CD4-positive, alpha-beta T cell treated with Interferon alpha-2 for 1 hour (primary cell): ENCODE measurements around the gene MICOS13.
A peak's percentile ranks its signal among the peaks of the same experiment; 100 is the strongest.
"Not testable (repeated sequence)": the region's sequence is repeated elsewhere in the genome, so short reads cannot be mapped to it uniquely, and the experiment has no call there.

Experiments used
- DNase-seq, 2 donors: peaks; one replicate each; pipeline ENCODE4 v3.0.0-alpha.2; 2020 to 2022

The MICOS13 gene

DNA sequence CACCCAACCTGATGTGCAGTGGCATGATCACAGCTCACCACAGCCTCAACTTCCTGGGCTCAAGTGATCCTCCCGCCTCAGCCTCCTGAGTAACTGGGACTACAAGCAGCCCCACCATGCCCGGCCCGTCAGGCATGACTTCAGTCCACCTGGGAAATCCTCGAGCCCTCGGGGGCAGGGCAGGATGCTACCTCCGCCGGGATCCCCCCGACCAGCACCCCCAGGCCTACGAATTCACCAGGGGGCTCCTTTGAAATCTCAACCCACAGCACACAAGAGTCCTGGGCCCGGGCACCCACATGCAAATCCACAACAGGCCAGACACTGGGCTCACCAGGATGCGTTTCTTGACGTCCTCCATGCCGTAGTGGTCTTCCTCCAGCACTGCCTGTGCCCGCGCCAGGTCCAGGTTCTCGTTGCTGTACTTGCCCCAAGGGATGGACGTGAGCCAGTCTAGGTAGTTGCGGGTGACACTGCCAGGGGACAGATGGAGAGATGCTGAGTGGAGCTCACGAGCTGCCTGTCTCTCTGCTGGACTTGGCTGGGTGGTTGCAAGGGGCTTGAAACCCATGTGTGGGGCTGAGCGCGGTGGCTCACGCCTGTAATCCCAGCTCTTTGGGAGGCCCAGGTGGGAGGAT, 20.3 kb upstream of the MICOS13 start:
- no peak for DNase-seq

DNA sequence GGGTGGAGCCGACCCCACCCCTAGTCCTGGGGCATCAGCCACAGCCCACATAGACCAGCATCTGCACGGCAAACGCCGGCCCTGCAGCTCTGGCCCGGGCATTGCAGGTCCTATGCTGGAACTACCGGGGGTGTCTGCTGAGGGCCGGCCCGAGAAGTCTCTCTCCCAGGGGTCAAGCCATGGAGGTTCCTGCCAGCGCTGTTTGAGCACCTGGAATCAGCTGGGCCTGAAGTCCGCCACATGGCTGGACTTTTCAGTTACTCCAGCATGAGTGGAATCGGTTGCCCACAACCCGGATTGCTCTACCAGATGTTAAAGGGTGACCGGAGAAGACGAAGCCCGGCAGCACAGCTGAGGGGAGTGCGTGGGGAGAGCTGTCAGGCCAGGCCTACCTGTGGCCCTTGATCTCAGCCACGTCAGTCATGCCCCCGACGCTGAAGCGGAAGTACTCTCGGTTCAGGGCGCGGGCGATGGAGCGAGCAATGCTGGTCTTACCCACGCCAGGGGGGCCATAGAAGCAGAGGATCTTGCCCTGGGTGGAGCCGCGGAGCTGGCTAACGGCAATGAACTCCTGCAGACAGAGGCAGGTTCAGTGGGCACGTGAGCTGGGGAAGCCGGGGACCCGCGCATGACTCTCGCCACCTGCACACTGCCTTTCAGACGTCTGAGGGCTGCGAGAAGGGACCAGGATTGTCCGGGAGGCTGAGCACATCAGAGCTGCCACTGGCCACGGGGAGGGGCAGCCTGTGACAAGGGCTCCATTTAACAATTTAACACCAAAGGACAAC, 18.5 kb upstream of the MICOS13 start:
- no peak for DNase-seq

DNA sequence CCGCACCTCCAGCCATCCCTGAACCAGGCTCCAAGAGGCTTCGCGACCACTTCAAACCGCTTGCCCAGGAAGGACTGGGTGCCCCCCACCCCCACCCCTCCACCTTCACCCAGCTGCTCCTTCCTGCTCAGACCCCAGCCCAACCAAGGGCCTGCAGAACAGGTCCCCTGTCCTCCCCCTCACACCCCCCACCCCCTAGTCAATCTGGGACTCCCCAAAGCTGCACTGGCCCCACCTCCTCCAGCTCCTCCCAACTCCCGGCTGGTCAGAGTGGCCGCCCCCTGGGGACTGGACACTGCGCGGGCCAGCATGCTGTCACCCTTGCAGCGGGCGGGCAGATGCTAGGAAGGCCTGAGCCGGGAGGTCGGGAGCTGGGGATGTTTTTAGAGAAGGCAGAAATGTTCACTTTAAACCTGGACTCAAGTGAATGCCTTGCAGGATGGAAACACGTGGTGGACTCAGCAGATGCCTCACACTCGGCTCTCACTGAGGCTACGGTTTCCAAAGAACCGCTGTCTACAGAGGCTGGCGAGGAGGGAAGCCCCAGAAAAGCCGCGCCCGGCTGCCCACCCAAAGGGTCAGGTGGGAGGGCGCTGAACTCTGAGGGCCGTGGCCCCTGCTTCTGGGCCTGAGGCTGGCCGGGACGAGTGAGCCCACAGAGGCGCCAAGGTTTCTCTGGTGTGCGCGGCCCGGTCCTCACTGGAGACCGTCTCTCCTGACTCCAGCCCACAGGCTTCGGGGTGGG, 17.7 kb upstream of the MICOS13 start:
- no peak for DNase-seq

DNA sequence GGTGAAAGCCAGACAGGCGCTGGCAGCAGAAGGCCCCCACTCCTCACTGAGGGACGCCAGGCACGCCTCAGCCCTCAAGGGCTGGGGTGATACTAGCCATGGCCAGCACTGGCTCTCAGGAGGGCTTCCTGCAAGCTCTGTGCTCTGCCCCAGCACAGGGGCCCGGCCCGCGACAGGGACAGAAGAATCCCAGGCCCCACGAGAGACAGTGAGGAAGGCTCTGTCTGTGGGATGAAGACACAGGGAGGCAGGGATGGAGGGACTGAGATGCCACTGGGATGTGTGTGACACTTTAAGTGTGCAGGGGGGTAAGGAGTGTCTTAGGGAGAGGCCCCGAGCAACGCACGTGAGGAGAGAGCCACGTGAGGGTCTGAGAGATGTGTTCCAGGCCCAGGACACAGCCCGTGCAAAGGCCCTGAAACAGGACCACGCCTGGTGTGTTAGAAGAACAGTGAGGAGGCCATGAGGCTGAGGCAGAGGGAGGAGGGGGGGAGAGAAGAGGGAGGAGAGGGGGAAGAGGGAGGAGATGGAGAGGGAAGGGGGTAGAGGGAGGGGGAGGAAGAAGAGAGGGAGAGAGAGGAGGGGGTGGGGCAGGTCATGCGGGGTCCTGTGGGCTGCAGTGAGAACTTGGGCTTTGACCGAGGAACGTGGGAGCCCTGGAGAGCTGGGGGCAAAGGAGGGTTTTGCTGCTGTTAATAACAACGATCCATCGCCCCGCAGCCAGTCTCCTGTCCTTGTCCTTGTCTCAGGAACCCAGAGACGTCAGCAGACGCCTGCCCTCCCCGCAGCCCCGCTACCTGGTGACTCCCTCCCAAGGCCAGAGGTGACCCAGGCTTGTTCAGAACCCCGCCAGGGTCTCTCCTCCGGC, 16.9 kb upstream of the MICOS13 start:
- no peak for DNase-seq

DNA sequence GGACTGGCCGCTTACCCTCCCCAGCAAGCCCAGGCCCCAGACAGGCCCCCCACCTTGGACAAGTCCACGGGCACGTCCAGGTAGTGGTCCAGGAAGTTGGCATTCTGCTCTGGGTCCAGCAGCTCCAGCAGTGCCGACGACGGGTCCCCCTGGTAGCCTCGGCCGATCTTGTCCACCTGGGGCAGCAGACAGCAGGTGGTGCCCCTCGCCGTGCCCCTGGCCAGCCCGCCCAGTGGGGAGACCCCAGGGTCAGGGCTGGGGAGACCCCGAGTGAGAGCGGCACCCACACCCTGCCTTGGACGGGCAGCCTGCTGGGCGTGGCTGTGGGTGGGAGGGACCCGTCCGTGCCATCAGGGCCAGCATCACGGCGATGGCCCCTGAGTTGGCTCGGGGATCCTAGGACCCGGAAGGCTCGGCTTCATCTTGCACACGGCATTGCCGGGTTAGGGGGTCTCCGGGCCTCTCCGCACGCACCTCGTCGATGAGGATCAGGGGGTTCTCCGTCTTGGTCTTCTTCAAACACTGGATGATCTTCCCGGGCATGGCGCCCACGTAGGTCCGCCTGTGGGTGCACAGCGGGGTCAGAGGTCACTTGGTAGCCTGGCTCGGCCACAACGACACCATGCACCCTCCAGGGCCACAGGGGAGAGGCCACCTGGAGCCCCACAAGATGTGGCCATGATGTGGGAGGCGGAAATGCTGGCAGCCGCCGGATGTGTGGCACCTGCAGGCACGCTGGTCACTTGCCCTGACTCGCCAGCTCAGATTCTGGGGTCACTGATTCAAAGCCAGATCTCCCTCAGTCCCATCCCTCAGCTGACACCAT, 16.1 kb upstream of the MICOS13 start:
- no peak for DNase-seq

DNA sequence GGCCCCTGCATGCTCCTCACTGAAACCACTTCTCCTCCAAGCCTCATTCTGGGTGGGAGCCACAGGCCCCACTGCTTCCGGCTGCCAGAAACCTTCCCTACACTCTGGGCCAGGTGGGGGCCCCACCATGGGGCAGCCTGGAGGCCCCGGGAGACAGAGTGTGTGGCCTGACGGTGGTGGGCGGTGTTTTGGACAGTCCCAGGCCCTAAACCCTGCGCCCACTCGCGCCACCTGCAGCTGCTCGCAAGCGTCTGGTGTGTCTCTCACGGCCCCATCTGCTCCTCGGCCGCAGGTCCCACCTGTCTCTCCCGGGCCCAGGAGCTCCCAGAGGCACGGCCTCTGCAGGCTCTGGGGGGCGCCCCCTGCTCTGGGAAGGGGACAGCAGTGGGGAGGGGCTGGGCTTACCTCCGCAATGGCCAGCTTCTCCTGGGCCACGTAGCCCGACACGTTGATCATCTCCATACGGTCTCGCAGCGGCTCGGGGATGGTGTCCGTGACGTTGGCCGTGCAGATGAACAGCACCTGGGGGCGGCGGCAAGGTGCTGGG, 15.4 kb upstream of the MICOS13 start:
- no peak for DNase-seq

DNA sequence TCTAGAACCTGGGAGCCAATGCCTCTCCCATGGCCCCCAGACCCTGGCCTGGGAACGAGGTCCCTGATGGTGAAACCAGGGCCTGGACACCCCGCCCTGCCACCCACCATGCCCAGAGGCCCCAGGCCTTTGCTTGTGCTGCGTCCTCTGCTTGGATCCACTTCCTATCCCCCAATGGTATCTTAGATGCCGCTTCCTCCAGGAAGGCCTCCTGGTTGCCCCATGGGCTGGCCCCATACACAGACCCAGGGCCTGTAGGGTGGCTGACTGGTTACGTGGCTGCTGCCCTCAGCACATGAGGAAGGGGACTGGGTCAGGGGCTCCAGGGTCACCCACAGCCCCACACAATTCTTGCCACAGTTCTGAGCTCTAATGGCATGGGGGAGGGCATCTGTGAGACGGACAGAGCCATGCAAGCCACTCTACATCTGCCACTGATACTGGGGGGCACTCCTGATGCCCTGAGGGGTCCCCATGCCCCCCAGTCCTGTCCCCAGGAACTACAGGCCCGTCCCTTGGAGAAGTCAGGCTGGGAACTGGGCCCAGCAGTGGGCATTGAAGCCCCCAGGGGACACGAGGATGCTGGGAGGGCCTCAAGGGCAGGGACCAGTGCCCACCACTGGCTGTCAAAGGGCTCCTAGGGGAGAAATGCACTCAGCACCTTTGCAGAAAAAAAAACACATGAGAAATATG, 14.8 kb upstream of the MICOS13 start:
- no peak for DNase-seq

DNA sequence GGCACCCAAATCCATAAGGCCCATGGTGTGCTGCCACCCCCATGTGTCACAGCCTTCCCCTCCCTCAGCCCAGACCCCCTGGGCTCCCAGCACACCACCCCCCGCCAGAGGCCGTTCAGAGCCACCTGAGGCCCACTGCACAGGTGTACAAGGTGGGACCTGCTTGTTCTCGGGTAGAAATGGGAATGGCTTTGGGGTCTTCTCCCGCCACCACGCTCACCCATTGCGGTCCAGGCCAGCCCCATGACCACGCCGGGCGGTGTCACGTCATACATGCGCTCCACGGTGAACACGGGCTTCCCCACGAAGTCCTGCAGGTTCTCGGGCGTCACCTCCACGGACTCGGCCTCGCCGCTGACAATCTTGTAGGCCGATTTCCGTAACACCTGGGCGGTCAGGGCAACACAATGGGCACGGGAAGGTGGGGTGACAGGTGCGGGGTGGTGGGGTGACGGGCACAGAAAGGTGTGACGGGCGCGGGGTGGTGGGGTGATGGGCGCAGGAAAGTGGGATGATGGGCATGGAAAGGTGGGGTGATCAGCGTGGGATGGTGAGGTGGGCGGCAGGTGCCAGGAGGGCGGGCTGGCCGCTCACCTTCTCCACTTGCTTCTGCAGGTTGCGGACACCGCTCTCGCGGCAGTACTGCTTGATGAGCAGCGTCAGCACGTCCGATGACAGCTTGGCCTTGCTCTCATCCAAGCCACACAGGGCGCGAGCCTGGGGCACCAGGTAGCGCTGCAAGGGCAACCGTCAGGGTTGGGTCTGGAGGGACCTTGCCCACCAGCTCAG, 14.0 kb upstream of the MICOS13 start:
- no peak for DNase-seq

DNA sequence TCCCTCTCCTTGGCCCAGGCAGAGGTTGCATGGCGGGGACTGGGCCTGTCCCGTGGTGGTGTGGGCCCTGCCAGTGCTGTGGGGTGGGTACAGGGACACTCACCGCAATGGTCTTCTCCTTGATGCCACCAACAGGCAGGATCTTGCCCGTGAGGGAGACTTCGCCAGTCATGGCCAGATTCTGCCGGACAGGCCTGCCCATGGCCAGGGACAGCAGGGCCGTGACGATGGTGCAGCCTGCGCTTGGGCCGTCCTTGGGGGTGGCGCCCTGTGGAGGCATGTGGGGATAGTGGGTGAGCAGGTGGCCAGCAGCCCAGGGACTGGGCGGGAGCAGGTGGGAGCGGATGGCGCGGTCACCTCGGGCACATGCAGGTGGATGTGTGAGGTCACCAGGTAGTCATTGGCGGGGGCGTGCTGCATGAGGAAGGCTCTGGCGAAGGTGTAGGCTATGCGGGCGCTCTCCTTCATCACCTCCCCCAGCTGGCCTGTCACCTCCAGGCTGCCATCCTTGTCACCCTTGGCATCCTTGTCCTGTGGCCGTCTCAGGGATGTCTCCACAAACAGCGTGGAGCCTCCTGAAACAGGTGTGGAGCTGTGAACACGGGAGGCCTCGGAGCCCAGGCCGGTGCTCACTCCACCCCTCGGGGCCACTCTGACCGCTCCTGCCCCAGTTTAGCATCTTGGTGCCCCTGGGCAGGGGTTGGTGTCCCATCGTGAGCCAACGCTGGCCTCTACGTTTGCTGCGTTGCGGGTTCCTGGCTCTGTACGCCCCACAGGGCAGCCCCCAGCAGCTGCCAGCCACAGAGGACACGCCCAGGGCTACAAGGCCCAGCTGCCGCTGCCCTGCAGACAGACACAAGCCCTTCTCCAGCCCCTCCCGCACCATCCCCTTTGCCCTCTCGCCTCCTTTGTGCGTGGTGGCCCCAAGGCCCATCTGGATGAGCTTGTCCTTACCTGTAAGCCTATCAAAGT, 13.2 kb upstream of the MICOS13 start:
- no peak for DNase-seq

DNA sequence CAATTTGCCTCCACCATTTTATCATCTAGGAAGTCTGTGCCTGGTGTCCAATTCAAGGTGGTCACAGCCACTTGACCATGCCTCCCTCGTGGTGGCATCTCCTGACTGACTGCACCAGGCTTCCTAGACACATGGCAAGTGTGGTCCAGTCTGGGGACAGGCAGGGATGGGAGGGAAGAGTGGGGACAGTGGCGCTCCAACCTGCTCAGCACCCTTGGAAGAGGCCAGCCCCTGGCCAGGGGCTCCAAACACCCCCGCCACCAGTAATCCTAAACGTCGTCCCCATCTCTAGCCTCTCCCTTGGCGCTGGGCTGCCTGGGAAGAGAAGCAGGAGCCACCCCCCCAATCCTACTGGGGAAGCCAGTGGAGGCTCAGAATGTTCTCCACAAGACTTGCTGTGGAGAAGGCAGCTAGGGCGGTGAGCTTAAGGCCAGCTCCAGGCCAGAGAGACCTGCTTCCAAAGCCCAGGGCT, 12.4 kb upstream of the MICOS13 start:
- DNase-seq: no peak

DNA sequence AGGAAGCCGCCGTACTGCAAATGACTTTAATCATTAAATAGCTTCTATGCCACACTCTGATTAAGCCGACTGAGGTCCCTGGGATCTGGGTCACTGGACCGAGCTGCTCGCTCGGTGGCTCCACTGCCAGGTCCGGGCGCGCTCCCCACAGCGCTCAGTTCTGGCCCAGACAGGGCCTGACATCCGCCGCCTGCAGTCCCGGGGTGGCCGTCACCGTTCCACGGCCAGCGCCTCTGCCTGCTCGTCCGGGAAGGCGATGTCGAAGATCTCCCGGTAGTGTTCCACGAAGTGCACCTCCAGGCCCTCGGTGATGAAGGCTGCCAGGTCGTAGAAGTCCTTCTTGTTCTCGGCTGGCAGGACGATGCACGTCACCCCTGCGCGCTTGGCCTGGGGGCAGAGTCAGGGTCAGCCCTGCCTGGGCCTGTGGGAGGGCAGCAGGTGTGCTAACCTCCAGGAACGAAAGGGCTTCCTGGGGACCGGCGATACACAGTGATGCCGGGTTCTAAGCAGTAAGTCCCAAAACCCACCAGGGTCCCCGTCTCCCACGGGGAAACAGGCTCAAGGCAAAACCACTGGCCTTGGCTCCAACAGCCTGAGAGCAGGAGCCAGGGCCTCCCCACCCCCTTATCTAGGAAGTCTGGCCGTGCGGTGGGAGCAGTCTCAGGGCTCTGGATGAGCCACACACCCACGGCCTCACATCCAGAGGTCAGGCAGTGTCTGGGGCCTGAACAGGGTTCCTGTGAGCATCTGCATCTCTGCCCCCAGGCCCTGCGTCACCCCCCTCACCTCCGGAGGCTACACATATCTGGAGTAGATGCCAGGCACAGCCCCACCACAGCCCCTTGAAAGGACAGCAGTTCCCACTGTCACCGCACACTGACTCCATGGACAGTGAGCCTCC, 11.8 kb upstream of the MICOS13 start:
- no peak for DNase-seq

DNA sequence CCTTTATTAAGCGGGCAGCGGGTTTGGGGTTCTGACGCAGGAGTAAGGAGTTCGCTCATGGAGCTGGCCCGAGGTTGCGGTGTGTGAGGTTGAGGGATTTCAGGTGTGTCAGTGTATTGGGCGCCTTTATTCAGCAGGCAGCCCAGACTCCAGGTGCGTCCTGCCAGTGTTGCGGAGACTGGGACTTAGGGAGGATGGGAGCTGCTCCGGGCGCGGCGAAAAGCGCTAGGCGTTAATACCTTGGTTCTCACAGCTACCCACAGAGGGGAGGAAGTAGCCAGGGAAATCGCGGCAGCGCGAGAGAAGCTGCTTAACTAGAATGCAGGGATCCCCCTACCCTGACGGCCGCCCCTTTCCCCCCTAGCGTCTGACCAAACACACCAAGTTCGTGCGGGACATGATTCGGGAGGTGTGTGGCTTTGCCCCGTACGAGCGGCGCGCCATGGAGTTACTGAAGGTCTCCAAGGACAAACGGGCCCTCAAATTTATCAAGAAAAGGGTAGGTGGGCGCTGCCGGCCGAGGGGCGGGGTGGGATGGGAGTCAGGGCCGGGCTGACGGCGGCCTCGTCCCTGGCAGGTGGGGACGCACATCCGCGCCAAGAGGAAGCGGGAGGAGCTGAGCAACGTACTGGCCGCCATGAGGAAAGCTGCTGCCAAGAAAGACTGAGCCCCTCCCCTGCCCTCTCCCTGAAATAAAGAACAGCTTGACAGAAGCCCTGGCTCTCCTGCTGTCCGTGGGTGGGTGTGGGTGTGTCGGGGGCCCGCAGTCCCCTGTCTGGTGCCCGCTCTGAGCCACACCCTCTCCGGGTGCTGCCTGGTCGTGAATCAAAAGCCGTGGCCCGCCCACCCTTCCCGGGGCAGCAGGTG, 10.9 kb upstream of the MICOS13 start:
- peak; percentile 16 to 49 for DNase-seq

DNA sequence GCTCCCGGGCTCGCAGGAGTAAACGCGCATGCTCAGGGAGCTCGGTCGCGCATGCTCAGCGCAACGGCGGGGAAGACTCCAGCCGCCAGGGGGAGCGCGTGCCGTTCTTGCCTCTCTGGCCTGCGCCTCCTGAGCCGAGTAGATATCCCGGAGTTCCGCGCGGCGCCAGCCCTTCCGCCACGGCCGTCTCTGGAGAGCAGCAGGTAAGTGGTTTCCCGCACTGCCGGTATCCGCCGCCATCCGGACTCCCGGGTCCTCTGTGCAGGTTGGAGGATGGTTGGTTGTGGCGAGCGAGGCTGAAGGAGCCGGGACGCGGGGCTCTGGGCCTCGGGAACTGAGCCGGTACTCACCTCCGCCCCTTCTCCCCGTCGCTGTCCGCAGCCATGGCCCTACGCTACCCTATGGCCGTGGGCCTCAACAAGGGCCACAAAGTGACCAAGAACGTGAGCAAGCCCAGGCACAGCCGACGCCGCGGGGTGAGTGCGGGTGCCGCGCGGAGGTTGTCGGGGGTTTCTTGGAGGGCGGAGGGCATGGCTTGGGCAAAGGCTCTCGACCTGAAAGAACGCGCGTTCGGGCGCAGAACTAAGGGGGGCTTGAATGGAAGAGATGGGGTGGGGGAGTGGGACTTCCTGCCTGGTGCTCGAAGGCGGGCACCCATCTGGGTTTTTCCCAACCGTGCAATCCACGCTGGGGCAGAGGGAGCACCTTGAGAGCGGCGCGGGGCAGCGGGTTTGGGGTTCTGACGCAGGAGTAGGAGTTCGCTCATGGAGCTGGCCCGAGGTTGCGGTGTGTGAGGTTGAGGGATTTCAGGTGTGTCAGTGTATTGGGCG, 10.0 kb upstream of the MICOS13 start, which contains the start of gene RPL36:
Gene RPL36 (plus strand): TSS at position 171 of the 830 bp plus-strand sequence. CDS start 213 bp downstream, at position 384.
- peak; percentile 97 to 99 for DNase-seq

DNA sequence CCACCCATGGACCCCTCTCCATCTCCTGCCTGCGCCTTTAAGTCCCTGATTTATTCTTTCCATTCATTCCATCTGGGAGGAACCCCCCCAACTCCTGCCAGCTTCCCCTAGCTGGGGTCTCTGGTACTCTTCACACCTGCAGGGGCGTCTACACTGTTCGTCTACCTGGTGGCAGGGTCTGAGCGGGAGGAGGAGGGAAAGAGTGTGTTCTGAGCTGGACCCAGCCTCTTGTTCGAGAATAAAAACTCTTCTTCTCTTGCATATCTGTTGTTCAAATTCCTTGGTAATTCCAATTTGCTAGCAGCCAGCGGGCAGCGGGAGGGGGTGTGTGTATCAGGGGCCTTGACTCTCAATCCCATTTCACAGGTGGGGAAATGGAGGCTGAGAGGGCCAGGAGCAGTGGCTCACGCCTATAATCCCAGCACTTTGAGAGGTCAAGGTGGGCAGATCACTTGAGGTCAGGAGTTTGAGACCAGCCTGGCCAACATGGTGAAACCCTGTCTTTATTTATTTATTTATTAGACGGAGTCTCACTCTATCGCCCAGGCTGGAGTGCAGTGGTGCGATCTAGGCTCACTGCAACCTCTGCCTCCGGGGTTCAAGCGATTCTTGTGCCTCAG, 8.1 kb upstream of the MICOS13 start:
- DNase-seq: not testable (repeated sequence)
